Activated naive CD8-positive, alpha-beta T cell treated with anti-CD3 and anti-CD28 coated beads for 36 hours (primary cell): ENCODE data around the gene MATN1. TPM values are rescaled to one million over a fixed set of nuclear protein-coding genes. Genes with fewer than 3 reads are reported as not detected.
"Not testable (repeated sequence)": the region's sequence is repeated elsewhere in the genome, so short reads cannot be mapped to it uniquely, and the experiment has no call there.

Source experiments
- DNase-seq: peaks from one replicate; pipeline ENCODE4 v3.0.0; 2021
- H3K27ac Mint-ChIP-seq: one replicate; pipeline ENCODE4 v1.8.0; 2022; ENCODE audit warnings: mild to moderate bottlenecking, moderate library complexity, mixed read lengths
- H3K27me3 Mint-ChIP-seq: one replicate; pipeline ENCODE4 v1.8.0; 2022; ENCODE audit warnings: mild to moderate bottlenecking, mixed read lengths
- H3K36me3 Mint-ChIP-seq: one replicate; pipeline ENCODE4 v1.8.0; 2021; ENCODE audit warnings: mild to moderate bottlenecking, mixed read lengths
- H3K4me1 Mint-ChIP-seq: one replicate; pipeline ENCODE4 v1.8.0; 2021; ENCODE audit warnings: mixed read lengths
- H3K4me3 Mint-ChIP-seq: one replicate; pipeline ENCODE4 v1.8.0; 2022; ENCODE audit warnings: mild to moderate bottlenecking, moderate library complexity, mixed read lengths
- H3K9me3 Mint-ChIP-seq: one replicate; pipeline ENCODE4 v1.8.0; 2022; ENCODE audit warnings: mixed read lengths
- total RNA-seq, 2 experiments: library from RNA; stranded (reverse); gene quantifications; one replicate each; pipeline ENCODE4 v1.2.3, GENCODE V29; 2021

The MATN1 gene
- total RNA-seq, 2 experiments from 2014 or later = 1.1 to 1.5 TPM

DNA sequence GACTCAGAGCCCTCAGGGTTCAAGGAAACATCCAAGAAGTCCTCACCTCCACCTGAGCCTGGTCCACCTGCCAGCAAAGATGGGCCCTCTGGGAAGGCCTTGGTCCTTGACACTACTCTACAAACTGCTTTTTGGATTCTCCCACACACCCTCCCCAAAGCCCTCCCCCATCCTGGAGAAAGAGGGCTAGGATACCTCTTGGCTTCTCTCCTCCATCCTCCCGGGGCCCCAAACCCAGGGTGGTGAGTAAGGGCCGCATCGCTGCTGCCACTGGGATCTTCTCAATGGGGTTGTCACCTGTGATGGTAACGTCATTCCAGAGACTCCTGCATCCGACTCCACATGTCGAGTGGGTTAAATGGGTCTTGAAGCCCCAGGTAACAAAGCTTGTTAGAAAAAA is 26.6 kb downstream of the MATN1 start:
- Mint-ChIP-seq H3K27me3 (no peaks in the 10 kb centered on the region), H3K4me1 (no peaks in the 10 kb centered on the region), H3K9me3 (no peaks in the 10 kb centered on the region), H3K36me3 (no peaks in the 10 kb centered on the region), H3K27ac (no peak overlapping the region), H3K4me3 (no peak overlapping the region)
- DNase-seq = no peak

GRCh38 chr1:30695439-30695841 is 27.9 kb downstream of the MATN1 start:
- Mint-ChIP-seq H3K9me3 (no peaks in the 10 kb centered on the region), H3K27ac (no peak overlapping the region), H3K36me3 (no peaks in the 10 kb centered on the region), H3K27me3 (no peaks in the 10 kb centered on the region), H3K4me1 (no peaks in the 10 kb centered on the region), H3K4me3 (no peak overlapping the region)
- DNase-seq = no peak

GRCh38 chr1:30694280-30695175 is 28.9 kb downstream of the MATN1 start:
- H3K4me3 Mint-ChIP-seq = no peak overlapping the region
- H3K27me3 Mint-ChIP-seq = no peaks in the 10 kb centered on the region
- no peaks in the 10 kb centered on the region for H3K4me1 Mint-ChIP-seq
- H3K27ac Mint-ChIP-seq = no peak overlapping the region
- no peaks in the 10 kb centered on the region for H3K36me3 Mint-ChIP-seq
- no peaks in the 10 kb centered on the region for H3K9me3 Mint-ChIP-seq
- DNase-seq = no peak

GRCh38 chr1:30693822-30694221 is 29.6 kb downstream of the MATN1 start:
- H3K4me1 Mint-ChIP-seq = no peaks in the 10 kb centered on the region
- no peak for DNase-seq
- H3K27ac Mint-ChIP-seq = no peak overlapping the region
- H3K9me3 Mint-ChIP-seq = no peaks in the 10 kb centered on the region
- H3K27me3 Mint-ChIP-seq = no peaks in the 10 kb centered on the region
- no peak overlapping the region for H3K4me3 Mint-ChIP-seq
- H3K36me3 Mint-ChIP-seq = no peaks in the 10 kb centered on the region

DNA sequence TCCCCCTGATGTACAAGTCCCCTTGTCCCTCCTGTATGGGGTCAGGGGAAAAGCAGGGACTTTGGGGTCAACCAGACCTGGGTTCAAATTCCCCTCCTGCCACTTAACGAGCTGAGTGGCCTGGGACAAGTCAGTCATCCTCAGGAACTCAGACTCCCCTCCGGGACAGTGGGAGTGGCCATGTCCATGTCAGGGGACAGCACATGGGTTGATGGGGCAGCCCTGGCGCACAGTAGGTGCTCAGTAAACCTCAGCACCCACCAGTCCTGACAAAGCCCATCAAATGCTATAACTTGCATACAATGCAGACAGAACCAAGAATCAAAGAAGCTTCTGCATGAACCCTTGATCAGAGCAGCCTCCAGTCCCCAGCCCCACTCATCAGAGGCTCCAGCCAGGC is 30.0 kb downstream of the MATN1 start:
- Mint-ChIP-seq H3K27me3 (no peaks in the 10 kb centered on the region), H3K36me3 (no peaks in the 10 kb centered on the region), H3K9me3 (no peaks in the 10 kb centered on the region), H3K27ac (no peak overlapping the region), H3K4me3 (no peak overlapping the region), H3K4me1 (no peaks in the 10 kb centered on the region)
- no peak for DNase-seq

GRCh38 chr1:30692948-30693301 is 30.5 kb downstream of the MATN1 start:
- H3K4me3 Mint-ChIP-seq = no peak overlapping the region
- H3K9me3 Mint-ChIP-seq = no peaks in the 10 kb centered on the region
- no peak overlapping the region for H3K27ac Mint-ChIP-seq
- no peaks in the 10 kb centered on the region for H3K4me1 Mint-ChIP-seq
- no peaks in the 10 kb centered on the region for H3K36me3 Mint-ChIP-seq
- no peaks in the 10 kb centered on the region for H3K27me3 Mint-ChIP-seq
- no peak for DNase-seq

DNA sequence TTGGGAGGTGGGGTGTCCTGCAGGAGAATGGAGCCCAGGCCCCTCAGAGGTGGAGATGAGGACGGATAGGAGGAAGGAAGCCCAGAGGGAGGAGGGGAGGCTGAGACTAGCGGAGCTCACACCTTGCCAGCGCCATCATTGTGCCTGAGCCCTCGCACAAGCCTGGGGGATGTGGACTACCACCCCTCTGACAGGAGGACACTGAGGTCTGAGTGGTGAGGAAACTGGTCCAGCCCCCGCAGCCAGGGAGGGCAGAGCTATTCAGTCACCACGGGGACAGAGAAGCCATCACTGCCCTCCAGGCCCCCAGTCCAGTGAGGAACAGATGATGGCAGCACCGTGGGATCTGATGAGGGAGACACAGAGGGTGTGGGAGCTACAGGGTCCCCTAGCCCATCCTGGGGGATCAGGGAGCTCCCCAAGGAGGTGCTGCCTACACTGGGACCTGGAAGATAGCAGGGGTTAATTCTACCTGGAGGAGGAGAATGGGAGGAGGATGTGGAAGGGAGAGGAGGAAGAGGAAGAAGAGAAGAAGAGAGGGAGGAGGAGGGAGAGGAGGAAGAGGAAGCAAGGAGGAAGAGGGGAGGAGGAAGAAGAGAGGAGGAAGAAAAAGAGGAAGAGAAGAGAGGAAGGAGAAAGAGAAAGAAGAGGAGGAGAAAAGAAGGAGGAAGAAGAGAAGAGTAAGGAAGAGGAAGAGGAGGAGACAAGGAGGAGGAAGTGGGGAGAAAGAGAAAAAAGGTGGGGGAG is 31.0 kb downstream of the MATN1 start:
- H3K4me3 Mint-ChIP-seq = no peak overlapping the region
- H3K36me3 Mint-ChIP-seq = no peaks in the 10 kb centered on the region

DNA sequence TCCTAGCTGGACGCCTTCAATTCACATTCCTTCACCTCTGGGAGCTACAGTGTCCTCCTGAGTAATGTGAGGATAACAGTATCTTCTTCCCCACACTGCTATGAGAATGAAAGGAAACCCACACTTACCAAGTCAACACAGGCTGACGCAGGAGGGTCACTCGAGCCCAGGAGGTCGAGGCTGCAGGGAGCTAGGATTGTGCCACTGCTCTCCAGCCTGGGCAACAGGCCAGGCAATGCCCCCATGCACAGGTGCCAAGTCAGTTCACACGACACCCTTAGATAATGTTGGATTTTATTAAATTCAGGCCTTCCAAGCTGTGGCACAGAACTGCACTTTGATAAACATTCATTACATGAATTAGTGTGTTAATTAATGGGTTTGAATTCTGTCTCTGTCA is 31.9 kb downstream of the MATN1 start:
- Mint-ChIP-seq H3K27ac (no peak overlapping the region), H3K36me3 (no peaks in the 10 kb centered on the region), H3K4me3 (no peak overlapping the region), H3K9me3 (no peaks in the 10 kb centered on the region), H3K27me3 (peaks cover 9% of the 10 kb centered on the region), H3K4me1 (no peaks in the 10 kb centered on the region)
- DNase-seq = no peak

More for the DNA sequence above, 31.0 kb downstream of the MATN1 start:
- H3K27ac Mint-ChIP-seq = no peak overlapping the region
- H3K27me3 Mint-ChIP-seq = peaks cover 2% of the 10 kb centered on the region
- no peak for DNase-seq
- H3K9me3 Mint-ChIP-seq = no peaks in the 10 kb centered on the region
- no peaks in the 10 kb centered on the region for H3K4me1 Mint-ChIP-seq

- peaks cover 10% of the 10 kb centered on the region for H3K27me3 Mint-ChIP-seq
- H3K4me3 Mint-ChIP-seq = no peak overlapping the region
- no peak overlapping the region for H3K27ac Mint-ChIP-seq
- H3K9me3 Mint-ChIP-seq = no peaks in the 10 kb centered on the region
- H3K4me1 Mint-ChIP-seq = peaks cover under 1% of the 10 kb centered on the region
- no peak for DNase-seq
- H3K36me3 Mint-ChIP-seq = no peaks in the 10 kb centered on the region
These were observed 33.3 kb downstream of the MATN1 start for GRCh38 chr1:30689901-30690645.

DNA sequence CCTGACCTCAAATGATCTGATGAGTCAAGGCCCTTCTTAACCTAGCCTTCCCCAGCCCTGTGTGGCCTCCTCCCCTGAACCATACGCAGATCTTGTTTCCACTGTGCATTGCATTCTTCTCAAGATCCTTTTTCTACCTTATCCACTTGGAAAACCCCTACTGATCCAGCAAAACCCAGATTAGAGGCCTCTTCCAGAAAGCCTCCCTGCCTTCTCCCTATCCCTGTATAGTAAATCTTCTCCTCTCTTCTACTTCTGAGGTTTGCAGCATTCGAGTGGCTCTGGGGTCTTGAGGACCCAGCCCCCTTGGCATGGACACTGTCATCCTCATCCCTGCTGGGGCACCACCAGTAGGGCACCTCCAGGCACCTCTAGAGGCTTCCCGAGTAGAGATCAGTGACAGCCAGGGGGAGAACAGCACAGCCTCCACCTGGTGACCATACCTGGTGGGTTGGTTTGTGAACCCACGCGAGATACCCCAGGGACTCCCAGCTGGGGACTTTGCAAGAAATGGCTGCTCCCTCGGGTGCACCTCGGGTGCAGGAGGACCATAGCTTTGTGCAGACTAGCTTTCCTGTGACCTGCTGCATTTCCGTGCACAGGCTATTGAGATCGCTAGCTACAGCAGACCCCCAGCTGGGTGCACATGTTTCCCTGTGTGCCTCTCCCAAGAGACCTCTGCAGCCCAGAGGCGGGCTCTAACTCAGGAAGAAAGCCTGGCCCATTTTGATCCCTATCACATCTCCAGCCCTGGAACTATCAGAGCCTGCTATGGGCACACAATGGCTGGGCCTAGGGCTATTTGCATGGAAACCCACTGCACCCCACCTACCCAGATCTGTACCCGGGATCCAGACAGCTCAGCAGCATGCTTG is 34.2 kb downstream of the MATN1 start:
- H3K27me3 Mint-ChIP-seq = peaks cover 19% of the 10 kb centered on the region
- peaks cover 6% of the 10 kb centered on the region for H3K4me1 Mint-ChIP-seq
- no peaks in the 10 kb centered on the region for H3K9me3 Mint-ChIP-seq
- H3K27ac Mint-ChIP-seq = no peak overlapping the region
- DNase-seq = no peak
- H3K4me3 Mint-ChIP-seq = no peak overlapping the region
- H3K36me3 Mint-ChIP-seq = no peaks in the 10 kb centered on the region

DNA sequence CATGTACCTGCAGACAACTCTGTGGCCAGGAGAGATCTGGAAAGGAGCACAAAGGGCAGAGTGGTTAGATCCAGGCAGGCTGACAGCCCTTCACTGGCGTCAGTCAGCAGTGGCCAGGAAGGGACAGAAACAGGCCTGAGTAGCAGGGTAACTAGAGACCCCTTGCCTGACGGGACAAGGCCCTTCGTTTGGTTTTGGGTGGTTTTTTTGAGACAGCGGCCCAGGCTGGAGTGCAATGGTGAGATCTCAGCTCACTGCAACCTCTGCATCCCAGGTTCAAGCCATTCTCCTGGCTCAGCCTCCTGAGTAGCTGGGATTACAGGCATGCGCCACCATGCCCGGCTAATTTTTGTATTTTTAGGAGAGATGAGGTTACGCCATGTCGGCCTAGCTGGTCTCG is 34.9 kb downstream of the MATN1 start:
- not testable (repeated sequence) for H3K4me3 Mint-ChIP-seq, DNase-seq, H3K4me1 Mint-ChIP-seq, H3K36me3 Mint-ChIP-seq, H3K27ac Mint-ChIP-seq, H3K9me3 Mint-ChIP-seq
- H3K27me3 Mint-ChIP-seq = peaks cover 23% of the 10 kb centered on the region

DNA sequence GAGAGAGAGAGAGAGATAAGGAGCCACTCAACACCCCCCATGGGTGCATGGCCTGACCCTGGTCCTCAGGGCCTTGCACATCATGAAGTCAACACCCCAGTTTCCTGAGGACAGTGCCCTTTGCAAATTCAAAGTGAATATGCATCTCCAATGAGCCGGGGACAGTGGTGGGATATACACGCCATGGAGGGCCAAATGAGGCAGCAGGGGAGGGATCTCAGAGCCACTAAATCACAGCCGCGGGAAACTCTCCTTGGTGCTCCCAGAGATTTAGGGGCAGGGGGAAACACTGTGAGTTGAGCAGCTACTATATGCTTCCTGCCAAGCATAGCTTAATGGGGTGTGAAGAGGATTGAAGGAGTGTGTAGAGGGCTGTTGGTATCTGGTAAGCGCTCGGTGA is 35.5 kb downstream of the MATN1 start:
- Mint-ChIP-seq H3K36me3 (no peaks in the 10 kb centered on the region), H3K27me3 (peaks cover 27% of the 10 kb centered on the region), H3K4me1 (peaks cover 6% of the 10 kb centered on the region), H3K9me3 (no peaks in the 10 kb centered on the region), H3K27ac (no peak overlapping the region), H3K4me3 (no peak overlapping the region)
- DNase-seq = no peak

- Mint-ChIP-seq H3K36me3 (no peaks in the 10 kb centered on the region), H3K4me1 (peaks cover 6% of the 10 kb centered on the region), H3K27me3 (peaks cover 38% of the 10 kb centered on the region), H3K27ac (no peak overlapping the region), H3K9me3 (no peaks in the 10 kb centered on the region), H3K4me3 (no peak overlapping the region)
- DNase-seq = no peak
These were observed 37.0 kb downstream of the MATN1 start for GRCh38 chr1:30686236-30686935.

DNA sequence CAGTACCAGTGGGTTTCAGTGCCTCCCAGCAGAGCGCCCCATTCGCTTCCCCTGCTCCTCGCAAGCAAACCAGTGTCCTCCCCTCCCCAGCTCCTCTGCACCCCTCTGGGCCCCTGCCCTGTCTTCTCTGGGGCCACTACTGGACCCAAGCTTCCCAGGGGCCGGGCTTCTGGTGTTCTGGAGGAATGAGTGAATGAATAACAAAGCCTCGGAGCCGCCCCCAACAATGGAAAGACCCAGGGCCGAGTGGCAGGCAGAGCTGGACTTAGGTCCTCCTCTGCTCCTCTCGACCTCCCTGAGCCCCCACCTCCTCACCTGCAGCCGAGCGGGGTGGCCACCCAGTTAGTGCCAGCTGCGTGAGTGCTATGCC is 37.6 kb downstream of the MATN1 start:
- H3K27ac Mint-ChIP-seq = no peak overlapping the region
- H3K27me3 Mint-ChIP-seq = peaks cover 38% of the 10 kb centered on the region
- no peaks in the 10 kb centered on the region for H3K36me3 Mint-ChIP-seq
- no peaks in the 10 kb centered on the region for H3K9me3 Mint-ChIP-seq
- H3K4me3 Mint-ChIP-seq = no peak overlapping the region
- no peak for DNase-seq
- H3K4me1 Mint-ChIP-seq = peaks cover 6% of the 10 kb centered on the region
